T47D (cell line): ENCODE measurements around the gene COMMD1.
"Not testable (repeated sequence)": the region's sequence is repeated elsewhere in the genome, so short reads cannot be mapped to it uniquely, and the experiment has no call there.

Source experiments
- DNase-seq, 2 experiments: peaks; one replicate each; pipeline versions ENCODE4 v3.0.0 to v3.0.0-alpha.2; 2011 to 2012; ENCODE audit warnings: low read depth in 1 of 2, low spot score in 1 of 2
- JUND ChIP-seq: IDR thresholded peaks from 2 replicates; pipeline ENCODE4 v1.6.1; 2012; ENCODE audit warnings: low read depth
- in situ Hi-C: cut with HindIII; loops from 2 replicates; pipeline ENCODE4 v1.10.0; 2016; ENCODE audit warnings: low sequenced_read_pairs, low pct_unique_long_range_greater_than_20kb

Gene COMMD1

DNA sequence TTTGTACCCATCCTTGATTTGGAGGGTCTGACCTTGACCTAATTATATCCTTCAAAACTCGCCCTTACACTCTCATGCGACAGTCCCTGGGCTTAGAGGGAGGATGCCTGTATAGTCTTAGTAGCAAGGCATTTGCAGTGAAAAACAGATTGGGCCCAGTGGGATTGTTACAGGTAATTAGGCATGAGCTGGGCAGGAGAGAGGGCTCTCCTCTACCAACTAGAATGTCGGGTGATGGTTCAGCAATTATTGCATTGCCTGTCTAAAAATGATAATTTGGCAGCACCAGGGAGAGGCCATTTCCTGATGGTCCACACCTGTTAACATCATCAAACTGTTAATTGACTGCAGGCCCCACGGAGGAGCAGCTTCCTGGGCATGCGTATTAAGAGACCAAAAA is 32.4 kb downstream of the COMMD1 start:
- no peak for TF ChIP-seq JUND
- in situ Hi-C loops, result no loop called here
- DNase-seq, result no peak

DNA sequence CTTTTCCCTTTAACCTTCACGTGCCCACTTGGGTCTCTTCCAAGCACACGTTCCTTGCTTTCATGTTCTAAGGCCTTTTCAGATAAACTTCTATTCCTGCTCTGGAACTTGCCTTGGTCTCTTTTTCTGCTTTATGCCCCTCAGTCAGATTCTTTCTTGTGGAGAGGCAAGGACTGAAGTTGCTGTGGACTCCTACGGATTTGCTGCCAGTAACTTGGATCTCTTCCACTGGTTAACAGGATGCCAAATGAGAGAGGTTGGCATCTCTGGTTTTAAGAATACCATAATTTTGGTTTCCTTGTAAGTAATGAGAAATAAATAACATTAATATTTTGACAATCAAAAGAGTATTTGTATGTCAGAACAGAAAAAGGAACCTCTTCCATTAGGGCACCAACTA is 33.0 kb downstream of the COMMD1 start:
- TF ChIP-seq JUND, result no peak
- in situ Hi-C loops, result no loop called here

DNA sequence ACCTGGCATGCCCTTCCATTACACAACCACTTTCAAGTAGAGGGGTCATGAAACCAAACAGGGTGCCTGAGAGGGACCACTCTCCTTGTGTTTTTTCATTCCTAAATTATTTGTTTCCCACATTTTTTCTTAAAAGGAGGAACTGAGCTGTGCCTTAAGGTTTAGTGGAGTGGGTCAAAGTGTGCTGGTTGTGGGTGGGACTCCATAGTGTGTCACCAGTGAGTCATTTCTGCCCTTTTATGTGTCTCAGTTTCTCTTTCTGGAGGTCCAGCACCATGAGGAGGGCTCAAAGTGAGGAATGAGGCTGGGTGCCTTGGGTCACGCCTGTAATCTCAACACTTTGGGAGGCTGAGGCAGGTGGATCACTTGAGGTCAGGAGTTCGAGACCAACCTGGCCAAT is 37.8 kb downstream of the COMMD1 start:
- DNase-seq, result no peak
- TF ChIP-seq JUND, result no peak
- in situ Hi-C loops, result no loop called here

More for the DNA sequence above, 33.0 kb downstream of the COMMD1 start:
- no peak for DNase-seq

DNA sequence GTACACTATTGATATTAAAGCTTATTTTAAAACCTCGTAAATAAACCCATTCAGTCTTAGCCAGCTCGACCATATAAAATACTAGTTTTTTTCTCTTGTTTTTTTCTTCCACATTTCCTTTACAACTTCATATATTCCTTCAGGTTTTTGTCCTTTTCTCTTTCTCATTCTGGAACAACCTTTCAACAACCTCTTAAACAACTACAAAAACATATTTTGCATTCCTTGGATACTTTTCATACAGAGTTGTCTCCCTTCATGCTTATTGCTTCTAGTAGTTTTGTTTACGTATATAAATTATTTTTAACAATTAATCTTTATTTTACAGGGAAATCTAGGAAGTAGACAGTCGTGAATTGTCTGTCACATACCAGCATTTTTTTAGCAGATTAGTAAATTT is 41.2 kb downstream of the COMMD1 start:
- no peak for TF ChIP-seq JUND
- in situ Hi-C loops, result no loop called here
- no peak for DNase-seq

DNA sequence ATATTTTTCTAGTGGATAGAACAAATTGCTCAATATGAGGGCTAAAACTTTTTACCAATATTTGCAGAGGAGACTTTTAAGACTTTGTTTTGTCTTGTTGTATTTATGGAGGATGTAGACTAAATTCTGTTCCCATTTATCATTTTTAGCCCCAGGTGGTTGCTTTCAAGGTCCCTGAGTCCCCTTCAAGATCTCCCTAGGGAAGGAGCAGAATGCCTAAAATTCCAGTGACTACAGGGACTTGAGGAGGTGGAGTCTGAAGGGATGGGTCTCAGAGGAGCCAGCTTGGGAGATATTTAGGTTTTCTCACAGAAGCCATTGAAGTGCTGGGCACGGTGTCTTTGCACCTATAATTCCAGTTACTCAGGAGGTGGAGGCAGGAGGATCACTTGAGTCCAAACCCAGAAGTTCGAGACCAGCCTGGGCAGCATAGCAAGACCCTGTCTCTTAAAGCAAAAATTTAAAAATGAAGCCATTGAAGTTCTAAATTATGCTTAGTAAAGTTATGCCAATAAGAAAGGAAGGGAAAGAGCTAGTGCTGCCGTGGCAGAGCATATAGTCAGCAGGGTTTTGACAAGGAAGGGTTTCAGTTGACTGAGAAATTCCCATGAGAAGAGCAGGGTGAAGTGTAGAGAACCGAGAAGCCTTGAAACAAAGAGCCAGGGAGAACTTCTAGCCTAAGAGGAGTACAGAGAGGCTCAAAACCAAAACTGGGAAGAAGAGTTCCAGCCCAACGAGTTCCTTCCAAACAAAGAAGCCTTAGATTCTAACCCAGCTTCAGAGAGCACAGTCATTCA is 43.4 kb downstream of the COMMD1 start:
- in situ Hi-C loops, result no loop called here
- no peak for TF ChIP-seq JUND
- DNase-seq, result no peak

DNA sequence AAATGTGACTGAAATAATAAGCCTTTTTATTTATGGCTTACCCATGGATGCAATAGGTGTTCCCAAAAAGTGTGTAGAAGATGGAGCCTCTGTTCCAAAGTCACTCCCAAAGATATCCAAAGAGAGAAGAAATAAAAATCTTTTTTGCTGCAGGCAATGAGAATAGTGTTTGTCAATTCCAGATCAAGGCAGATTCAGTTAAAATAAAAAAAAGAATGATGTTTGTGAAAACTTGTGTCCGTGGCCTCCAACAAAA is 43.9 kb downstream of the COMMD1 start:
- no peak for DNase-seq
- TF ChIP-seq JUND, result no peak
- in situ Hi-C loops, result no loop called here

DNA sequence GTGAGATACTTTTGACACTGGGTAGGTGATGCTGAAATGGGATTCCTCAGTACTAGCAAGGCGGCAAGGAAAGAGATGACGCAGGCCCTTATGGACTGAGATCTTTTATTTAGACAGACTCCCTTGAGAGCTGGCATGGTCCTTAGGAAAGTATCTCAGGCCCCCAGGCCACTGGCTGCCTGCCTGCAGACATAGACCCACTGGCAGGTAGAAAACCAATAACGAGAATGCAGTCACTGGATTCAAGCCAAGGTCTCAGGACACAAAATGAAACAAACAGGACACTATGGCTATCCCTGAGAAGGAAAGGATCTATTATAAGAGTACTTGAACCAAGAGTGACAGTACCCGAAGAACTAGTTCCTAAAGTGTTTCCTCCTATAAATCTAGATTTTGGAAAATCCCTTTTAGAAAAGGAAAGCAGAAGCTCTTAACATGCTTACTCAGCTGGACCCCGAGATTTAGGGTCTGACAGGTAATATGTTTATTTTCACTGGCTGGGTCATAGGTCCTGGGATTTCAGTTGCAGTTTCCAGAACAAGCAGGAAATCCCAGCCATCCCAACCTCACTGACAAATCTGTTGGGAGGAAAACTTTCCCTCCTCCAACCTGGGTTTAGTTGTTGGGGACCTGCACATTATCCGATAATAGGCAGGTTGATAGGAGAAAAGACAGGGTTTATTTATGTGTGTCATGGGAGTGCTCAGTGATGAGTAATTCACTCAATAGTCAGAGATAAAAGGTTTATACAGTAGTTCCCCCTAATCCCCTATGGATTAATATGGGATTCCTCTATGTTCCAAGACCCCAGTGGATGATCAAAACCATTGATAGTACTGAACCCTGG is 44.5 kb downstream of the COMMD1 start:
- peak; percentile 4 to 59 for DNase-seq
- TF ChIP-seq JUND, result no peak
- in situ Hi-C loops, result no loop called here

DNA sequence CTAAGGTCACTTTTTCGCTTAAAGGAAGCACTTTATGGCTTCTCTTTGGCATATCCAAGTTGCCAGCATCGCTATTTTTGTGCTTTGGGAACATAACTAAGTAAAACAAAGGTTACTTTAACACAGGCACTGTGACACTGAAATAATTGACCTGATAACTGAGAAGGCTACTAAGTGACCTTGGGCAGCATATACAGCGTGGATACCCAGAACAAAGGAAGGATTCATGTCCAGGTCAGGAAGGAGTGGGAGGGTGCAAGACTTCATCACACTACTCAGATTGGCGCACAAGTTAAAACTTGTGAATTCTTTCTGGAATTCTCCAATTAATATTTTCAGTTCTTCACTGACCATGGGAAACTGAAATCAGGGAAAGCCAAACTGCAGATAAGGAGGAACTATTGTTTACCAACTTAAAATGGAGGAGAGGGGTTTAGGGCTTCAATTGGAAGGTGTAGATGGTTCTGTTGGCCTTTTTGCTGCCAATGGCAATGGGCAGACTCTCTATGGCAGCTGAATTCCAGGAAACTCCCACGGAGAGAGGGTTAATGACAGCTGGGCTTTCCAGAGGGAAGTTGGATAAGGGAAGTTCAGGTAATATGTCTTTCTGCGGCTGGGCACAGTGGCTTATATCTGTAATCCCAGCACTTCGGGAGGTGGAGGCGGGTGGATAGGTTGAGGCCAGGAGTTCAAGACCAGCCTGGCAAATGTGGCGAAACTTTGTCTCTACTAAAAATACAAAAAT is 45.3 kb downstream of the COMMD1 start:
- no peak for DNase-seq
- no peak for TF ChIP-seq JUND
- in situ Hi-C loops, result no loop called here

DNA sequence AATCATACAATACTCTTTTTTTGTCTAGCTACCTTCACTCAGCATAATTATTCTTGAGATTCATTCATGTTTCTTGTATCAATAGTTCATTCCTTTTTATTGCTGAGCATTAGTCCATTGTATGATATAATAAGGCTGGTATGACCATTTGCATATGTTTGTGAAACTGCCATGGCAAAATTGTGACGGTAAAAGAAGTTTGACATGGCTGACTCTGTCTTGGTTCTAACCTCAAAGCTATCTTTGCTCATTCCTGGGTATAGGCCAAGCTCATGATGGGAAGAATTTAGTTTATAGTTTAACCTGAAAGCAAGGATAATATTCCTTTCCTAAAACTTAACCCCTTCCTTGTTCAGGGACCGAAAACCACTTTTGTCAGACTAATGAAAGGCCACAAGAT is 46.4 kb downstream of the COMMD1 start:
- in situ Hi-C loops, result no loop called here
- TF ChIP-seq JUND, result no peak

DNA sequence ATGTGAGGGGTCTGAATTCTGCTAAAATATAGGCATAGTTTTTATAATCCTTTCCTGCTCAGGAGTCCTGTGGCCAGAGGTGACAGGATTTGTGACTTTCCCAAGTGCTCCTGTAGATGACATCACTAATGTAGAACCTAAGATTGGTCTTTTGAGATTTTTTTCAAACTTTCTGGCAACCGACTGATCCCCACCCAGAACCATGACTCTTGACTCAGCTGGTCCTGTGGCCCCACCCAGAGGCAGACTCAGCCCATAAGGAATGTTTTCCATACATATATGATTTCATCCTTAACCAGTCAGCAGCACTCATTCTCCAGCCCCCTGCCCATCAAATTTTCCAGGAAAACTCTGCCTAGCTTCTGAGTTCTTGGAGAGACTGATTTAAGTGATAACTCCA is 46.8 kb downstream of the COMMD1 start:
- no peak for TF ChIP-seq JUND
- in situ Hi-C loops, result no loop called here
- DNase-seq, result no peak

More for the DNA sequence above, 46.4 kb downstream of the COMMD1 start:
- no peak for DNase-seq

DNA sequence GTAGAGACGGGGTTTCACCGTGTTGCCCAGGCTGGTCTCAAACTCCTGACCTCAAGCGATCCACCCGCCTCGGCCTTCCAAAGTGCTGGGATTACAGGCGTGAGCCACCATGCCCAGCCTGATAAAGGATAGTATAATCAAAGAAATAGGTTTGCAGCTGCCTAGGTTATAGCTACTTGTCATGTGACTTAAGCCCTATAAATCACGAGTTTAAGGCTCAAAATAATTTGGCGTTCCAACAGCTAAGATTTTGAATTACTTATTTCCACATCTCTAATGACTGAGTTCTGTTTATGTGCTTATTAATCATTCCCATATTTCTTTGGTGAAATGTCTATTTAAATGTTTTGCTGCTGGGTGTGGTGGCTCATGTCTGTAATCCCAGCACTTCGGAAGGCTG is 49.4 kb downstream of the COMMD1 start:
- DNase-seq, in situ Hi-C loops: not testable (repeated sequence)

DNA sequence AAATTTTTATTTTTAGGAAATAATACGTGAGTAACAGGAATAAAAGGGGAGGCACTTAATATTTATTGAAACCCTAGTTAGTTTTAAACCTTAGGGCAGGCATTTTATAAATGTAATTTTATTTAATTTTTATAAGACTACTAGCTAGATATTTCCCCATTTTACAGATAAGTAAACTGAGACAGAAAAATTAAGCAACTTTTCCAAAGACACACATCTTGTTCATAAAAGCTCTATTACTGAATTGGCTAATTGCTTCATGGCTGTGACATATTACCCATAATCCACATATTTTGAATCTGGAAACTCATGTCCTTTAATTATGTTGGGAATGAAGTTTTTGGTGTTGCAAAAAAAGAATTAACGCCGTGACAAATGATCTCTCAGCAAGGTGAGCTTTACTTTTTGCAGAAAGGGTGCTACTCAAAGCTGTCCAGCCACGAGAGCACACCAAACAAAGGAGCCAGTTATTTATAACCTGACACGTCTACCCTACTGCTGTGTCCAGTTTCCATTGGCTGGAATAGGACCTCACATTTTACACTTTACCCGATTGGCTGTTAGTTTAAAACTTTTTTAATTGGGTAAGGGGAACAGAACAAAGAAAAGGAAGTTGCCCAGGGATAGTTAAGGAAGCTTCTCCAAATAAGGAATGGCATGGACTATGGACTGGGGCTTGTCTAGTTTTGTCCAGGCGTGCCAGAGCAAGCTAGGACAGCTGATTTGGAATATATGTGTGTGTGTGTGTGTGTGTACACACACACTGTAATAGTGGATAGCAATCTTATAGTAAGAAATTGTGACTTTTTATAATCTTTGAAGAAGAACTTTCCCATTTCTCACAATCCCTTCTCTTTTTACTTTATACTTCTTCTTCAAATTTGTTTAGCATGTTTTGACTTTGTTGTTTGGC is 54.2 kb downstream of the COMMD1 start:
- no peak for DNase-seq
- TF ChIP-seq JUND, result no peak
- in situ Hi-C loops, result no loop called here
